Measurements from ENCODE around the gene RAB40B. TPM values are rescaled to one million over a fixed set of nuclear protein-coding genes. Genes with fewer than 3 reads are reported as not detected.

RAB40B gene
- total and polyA plus RNA-seq, 2 of the 13 experiments (the other 11 are each of a cell fraction or from before 2014, with no cell fraction given) = 6.2 to 6.5 TPM

DNA sequence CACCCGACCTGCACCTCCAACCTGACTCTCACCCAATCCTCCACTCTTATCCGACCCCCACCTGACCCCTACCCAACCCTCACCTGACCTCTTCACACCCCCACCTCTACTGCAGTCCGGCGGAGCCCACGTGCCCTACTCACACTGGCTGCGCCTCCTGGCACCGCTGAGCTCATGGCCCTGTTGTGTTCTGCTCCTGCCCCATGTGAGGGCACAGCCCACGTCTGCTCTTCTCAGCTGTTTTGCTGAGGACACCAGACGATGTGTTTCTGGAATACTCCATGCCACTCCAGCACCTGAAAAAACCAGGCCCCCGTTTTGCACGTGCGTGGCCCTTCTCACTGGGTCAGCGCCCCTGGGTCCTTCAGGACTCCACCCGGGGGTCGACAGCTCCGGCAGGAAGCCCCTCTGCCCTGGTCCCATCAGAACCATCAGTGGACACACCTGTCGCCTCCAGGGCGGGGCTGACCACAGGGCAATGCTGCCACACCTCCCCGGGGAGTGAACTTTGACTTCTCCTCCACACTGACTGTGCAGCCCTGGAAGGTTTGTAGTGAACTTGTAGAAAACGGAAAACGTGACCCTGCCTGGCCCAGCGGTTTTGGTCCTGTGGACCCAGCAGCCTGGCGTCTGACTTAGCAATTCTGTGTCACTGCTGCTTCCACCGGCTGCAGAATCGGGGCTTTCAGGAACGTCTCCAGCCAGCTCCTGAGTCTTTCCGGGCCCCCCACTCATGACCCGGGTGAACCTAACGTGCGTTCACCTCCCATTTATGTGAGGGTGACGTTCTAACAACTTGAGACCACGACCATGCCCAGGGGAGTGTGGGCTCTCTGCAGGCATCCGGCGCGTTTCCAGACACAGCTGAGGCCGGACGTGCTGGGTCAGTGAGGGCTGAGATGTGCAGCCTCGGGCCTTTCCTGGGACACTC lies 5.7 kb upstream of the RAB40B start (continued):
- no peak for TF ChIP-seq LBX2 (CRISPR knock-in tag; IDR thresholded peaks at IDR 0.05; ENCODE audit: borderline replicate concordance)
- peak; percentile 69; the same call in 1 of the 2 replicates for TF ChIP-seq SP5 (CRISPR knock-in tag; IDR thresholded peaks at IDR 0.05; ENCODE audit: borderline replicate concordance, low read depth)
- no peak for TF ChIP-seq KAT2B (IDR thresholded peaks at IDR 0.05; ENCODE audit: borderline replicate concordance, low read depth, low read length)
- no peak; the same call in 1 of the 2 replicates for TF ChIP-seq SALL1 (CRISPR knock-in tag; IDR thresholded peaks at IDR 0.05)
- TF ChIP-seq EHMT2 (IDR thresholded peaks at IDR 0.05; ENCODE audit: borderline replicate concordance, low read depth, low read length) = no peak
- TF ChIP-seq ZNF564 (CRISPR knock-in tag; IDR thresholded peaks at IDR 0.05) = peak; percentile 22; the same call in 1 of the 2 replicates
- peak; percentile 17 for TF ChIP-seq RBM39 (IDR thresholded peaks at IDR 0.05; ENCODE audit: low read depth, low read length, poor library complexity, severe bottlenecking)
- TF ChIP-seq HMGA1 (CRISPR knock-in tag; conservative IDR thresholded peaks at IDR 0.05) = no peak
- TF ChIP-seq, protein P1, sequence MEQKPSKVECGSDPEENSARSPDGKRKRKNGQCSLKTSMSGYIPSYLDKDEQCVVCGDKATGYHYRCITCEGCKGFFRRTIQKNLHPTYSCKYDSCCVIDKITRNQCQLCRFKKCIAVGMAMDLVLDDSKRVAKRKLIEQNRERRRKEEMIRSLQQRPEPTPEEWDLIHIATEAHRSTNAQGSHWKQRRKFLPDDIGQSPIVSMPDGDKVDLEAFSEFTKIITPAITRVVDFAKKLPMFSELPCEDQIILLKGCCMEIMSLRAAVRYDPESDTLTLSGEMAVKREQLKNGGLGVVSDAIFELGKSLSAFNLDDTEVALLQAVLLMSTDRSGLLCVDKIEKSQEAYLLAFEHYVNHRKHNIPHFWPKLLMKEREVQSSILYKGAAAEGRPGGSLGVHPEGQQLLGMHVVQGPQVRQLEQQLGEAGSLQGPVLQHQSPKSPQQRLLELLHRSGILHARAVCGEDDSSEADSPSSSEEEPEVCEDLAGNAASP (CRISPR knock-in tag; IDR thresholded peaks at IDR 0.05; ENCODE audit: borderline replicate concordance) = peak; percentile 36; the same call in 1 of the 2 replicates
- peak; percentile 47; the same call in 1 of the 2 replicates for TF ChIP-seq PHF8 (CRISPR knock-in tag; IDR thresholded peaks at IDR 0.05)
- TF ChIP-seq KLF13 (CRISPR knock-in tag; IDR thresholded peaks at IDR 0.05) = no peak
- no peak for TF ChIP-seq ZSCAN12 (CRISPR knock-in tag; IDR thresholded peaks at IDR 0.05)
- 0 out of 2 replicates have a peak, but pooled peaks have one; percentile 41 for TF ChIP-seq ZNF350 (CRISPR knock-in tag; IDR thresholded peaks at IDR 0.05; ENCODE audit: borderline replicate concordance, low read depth)
- no peak for TF ChIP-seq SPEN (CRISPR knock-in tag; IDR thresholded peaks at IDR 0.05; ENCODE audit: low read depth)
- TF ChIP-seq, protein P2, sequence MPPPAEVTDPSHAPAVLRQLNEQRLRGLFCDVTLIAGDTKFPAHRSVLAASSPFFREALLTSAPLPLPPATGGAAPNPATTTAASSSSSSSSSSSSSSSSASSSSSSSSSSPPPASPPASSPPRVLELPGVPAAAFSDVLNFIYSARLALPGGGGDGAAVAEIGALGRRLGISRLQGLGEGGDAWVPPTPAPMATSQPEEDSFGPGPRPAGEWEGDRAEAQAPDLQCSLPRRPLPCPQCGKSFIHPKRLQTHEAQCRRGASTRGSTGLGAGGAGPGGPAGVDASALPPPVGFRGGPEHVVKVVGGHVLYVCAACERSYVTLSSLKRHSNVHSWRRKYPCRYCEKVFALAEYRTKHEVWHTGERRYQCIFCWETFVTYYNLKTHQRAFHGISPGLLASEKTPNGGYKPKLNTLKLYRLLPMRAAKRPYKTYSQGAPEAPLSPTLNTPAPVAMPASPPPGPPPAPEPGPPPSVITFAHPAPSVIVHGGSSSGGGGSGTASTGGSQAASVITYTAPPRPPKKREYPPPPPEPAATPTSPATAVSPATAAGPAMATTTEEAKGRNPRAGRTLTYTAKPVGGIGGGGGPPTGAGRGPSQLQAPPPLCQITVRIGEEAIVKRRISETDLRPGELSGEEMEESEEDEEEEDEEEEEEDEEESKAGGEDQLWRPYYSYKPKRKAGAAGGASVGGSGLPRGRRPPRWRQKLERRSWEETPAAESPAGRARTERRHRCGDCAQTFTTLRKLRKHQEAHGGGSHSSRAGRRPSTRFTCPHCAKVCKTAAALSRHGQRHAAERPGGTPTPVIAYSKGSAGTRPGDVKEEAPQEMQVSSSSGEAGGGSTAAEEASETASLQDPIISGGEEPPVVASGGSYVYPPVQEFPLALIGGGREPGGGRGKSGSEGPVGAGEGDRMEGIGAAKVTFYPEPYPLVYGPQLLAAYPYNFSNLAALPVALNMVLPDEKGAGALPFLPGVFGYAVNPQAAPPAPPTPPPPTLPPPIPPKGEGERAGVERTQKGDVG (CRISPR knock-in tag; IDR thresholded peaks at IDR 0.05; ENCODE audit: borderline replicate concordance) = peak; percentile 76; the same call in 1 of the 2 replicates
- TF ChIP-seq CREB1 (IDR thresholded peaks at IDR 0.05) = no peak
- TF ChIP-seq CREB1 (CRISPR knock-in tag; IDR thresholded peaks at IDR 0.05) = no peak
- no peak for TF ChIP-seq SMAD3 (CRISPR knock-in tag; IDR thresholded peaks at IDR 0.05)
- TF ChIP-seq ELF1 (CRISPR knock-in tag; IDR thresholded peaks at IDR 0.05) = no peak
- TF ChIP-seq, protein P3, sequence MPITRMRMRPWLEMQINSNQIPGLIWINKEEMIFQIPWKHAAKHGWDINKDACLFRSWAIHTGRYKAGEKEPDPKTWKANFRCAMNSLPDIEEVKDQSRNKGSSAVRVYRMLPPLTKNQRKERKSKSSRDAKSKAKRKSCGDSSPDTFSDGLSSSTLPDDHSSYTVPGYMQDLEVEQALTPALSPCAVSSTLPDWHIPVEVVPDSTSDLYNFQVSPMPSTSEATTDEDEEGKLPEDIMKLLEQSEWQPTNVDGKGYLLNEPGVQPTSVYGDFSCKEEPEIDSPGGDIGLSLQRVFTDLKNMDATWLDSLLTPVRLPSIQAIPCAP (CRISPR knock-in tag; IDR thresholded peaks at IDR 0.05; ENCODE audit: low read depth) = no peak
- TF ChIP-seq SMC3 (IDR thresholded peaks at IDR 0.05; ENCODE audit: low read length) = no peak
- TF ChIP-seq HIVEP1 (CRISPR knock-in tag; IDR thresholded peaks at IDR 0.05) = no peak
- peak; percentile 36; the same call in 1 of the 2 replicates for TF ChIP-seq KDM5B (CRISPR knock-in tag; IDR thresholded peaks at IDR 0.05; ENCODE audit: borderline replicate concordance)
- TF ChIP-seq ZNF382 (CRISPR knock-in tag; IDR thresholded peaks at IDR 0.05; ENCODE audit: borderline replicate concordance) = no peak
